GM12875 (cell line): Measurements from ENCODE around the gene CLK4.

Source experiments
- H3K4me3 ChIP-seq: one replicate; pipeline ENCODE4 v1.5.1; 2011; ENCODE audit warnings: low read depth, low read length, control low read depth
- TF ChIP-seq, protein P1 (sequence below): IDR thresholded peaks from 2 replicates; pipeline ENCODE4 v1.5.1; 2011; ENCODE audit warnings: low read depth, mild to moderate bottlenecking, control low read depth, inconsistent platforms, low read length, moderate library complexity, borderline replicate concordance; ENCODE audit not compliant: insufficient read depth

The CLK4 gene

DNA sequence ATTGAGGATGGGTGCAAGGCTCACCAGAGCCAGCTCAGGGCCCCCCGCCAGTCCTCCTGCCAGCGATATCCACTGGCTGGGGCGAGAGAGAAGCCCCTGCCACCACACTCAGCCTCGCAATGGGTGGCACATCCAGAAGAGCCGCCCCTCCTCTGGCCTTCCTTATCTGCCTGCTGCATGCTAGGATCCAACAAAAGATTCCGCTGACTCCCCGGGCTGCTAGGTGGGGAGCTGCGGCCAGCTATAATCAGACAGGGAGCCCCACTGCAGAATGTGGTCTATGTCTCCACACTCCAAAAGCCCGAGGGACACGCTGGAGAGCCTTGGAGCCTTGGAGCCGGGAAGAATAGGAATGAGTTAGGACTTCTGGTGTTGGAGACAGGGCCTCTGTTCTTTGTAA lies 69.4 kb downstream of the CLK4 start:
- H3K4me3 ChIP-seq = no peak overlapping the region

DNA sequence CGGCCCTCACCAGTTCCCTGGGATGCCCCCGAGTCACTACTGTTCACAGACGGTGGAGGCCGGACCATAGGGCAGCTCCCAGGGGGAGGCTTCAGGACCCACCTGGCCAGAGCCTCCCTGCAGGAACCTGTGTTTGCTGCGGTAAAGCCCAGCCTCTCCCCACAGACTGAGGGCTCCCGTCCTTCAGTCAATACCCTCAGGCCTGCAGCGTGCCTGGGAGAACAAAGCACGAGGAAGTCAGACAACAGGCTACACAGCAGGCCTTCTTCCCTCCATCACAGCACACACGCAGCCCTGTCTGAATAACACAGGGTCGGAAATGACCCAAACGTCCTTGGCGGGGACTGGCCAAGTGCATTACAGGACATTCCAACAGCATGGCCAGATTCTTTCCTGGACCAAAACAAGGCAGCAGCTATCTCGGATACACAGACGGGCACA lies 71.1 kb downstream of the CLK4 start:
- H3K4me3 ChIP-seq = no peak overlapping the region
- TF ChIP-seq, protein P1, sequence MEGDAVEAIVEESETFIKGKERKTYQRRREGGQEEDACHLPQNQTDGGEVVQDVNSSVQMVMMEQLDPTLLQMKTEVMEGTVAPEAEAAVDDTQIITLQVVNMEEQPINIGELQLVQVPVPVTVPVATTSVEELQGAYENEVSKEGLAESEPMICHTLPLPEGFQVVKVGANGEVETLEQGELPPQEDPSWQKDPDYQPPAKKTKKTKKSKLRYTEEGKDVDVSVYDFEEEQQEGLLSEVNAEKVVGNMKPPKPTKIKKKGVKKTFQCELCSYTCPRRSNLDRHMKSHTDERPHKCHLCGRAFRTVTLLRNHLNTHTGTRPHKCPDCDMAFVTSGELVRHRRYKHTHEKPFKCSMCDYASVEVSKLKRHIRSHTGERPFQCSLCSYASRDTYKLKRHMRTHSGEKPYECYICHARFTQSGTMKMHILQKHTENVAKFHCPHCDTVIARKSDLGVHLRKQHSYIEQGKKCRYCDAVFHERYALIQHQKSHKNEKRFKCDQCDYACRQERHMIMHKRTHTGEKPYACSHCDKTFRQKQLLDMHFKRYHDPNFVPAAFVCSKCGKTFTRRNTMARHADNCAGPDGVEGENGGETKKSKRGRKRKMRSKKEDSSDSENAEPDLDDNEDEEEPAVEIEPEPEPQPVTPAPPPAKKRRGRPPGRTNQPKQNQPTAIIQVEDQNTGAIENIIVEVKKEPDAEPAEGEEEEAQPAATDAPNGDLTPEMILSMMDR = no peak

More for the DNA sequence above, 69.4 kb downstream of the CLK4 start:
- TF ChIP-seq, protein P1 = no peak

DNA sequence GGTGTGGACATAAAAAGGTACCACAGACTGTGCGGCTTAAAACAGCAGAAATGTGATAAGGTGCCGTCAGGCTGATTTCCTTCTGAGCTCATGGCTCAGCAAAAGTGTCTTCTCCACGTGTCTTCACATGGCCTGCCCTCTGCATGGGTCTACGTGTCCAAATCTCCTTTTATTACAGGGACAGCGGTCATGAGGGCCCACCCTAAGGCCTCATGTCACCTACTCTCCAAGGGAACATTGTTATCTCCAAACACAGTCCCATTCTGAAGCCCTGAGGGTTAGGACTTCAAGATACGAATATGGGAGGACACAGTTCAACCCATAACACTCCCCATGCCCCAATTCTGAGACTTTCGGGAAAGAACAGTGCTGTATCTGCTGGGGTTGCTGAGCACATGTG lies 71.8 kb downstream of the CLK4 start:
- TF ChIP-seq, protein P1 = no peak
- no peak overlapping the region for H3K4me3 ChIP-seq

DNA sequence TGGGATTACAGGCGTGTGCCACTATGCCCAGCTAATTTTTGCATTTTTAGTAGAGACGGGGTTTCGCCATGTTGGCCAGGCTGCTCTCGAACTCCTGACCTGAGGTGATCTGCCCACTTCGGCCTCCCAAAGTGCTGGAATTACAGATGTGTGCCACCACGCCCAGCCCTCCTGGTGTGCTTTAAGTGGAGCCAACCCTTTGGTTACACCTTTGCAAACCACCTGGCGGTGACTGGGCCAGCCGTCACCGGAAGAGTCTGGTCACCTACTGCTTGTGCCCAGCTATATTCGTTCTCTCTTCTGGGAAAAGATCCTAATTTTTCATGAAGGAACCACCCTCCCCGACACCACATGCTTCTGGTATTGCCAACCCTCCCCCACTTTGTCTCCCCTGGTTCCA lies 72.5 kb downstream of the CLK4 start:
- H3K4me3 ChIP-seq = no peak overlapping the region
- TF ChIP-seq, protein P1 = no peak

DNA sequence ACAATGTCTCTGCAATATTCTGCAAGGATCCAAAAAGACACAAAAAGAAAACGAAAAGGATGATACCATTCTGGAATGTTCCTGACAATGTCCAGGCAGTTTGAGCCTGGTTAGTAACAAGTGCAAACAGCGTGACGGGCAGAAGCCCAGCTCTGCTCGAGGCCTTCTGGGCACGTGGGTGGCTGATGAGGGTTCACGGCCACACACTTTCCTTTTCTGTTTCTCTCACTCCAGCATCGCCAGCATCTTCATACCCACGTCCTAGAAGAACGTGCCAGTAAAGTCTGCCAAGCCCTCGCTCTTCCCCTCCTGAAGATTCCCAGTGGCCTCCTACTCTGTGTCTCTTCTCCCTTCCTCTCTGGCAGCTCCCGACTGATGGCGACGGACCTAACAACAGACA lies 73.3 kb downstream of the CLK4 start:
- no peak overlapping the region for H3K4me3 ChIP-seq
- TF ChIP-seq, protein P1 = no peak
